Measurements from ENCODE around the gene SAMD13.

Gene SAMD13

GRCh38 chr1:84379138-84379916 is 77.8 kb downstream of the SAMD13 start:
- in situ Hi-C loops (cut with MboI; ENCODE audit: low sequenced_read_pairs, unreplicated experiment), result no loop called here
- no peak for DNase-seq (ENCODE audit: low spot score)

GRCh38 chr1:84379917-84380180 is 78.3 kb downstream of the SAMD13 start:
- DNase-seq (ENCODE audit: low spot score), result no peak
- TF ChIP-seq CTCF (IDR thresholded peaks at IDR 0.05; ENCODE audit: borderline replicate concordance, control extremely low read depth, extremely low read depth, insufficient read depth, missing control alignments), result no peak
- in situ Hi-C loops (cut with MboI; ENCODE audit: low sequenced_read_pairs, unreplicated experiment), result no loop called here

More at GRCh38 chr1:84379138-84379916, 77.8 kb downstream of the SAMD13 start:
- TF ChIP-seq CTCF (IDR thresholded peaks at IDR 0.05; ENCODE audit: borderline replicate concordance, control extremely low read depth, extremely low read depth, insufficient read depth, missing control alignments), result no peak

GRCh38 chr1:84382127-84382526 is 80.6 kb downstream of the SAMD13 start:
- no peak for DNase-seq (ENCODE audit: low spot score)
- no peak for TF ChIP-seq CTCF (IDR thresholded peaks at IDR 0.05; ENCODE audit: borderline replicate concordance, control extremely low read depth, extremely low read depth, insufficient read depth, missing control alignments)
- in situ Hi-C loops (cut with MboI; ENCODE audit: low sequenced_read_pairs, unreplicated experiment), result no loop called here

GRCh38 chr1:84385347-84385746 is 83.8 kb downstream of the SAMD13 start:
- TF ChIP-seq CTCF (IDR thresholded peaks at IDR 0.05; ENCODE audit: borderline replicate concordance, control extremely low read depth, extremely low read depth, insufficient read depth, missing control alignments), result no peak
- DNase-seq (ENCODE audit: low spot score), result no peak
- in situ Hi-C loops (cut with MboI; ENCODE audit: low sequenced_read_pairs, unreplicated experiment), result no loop called here

- no peak for TF ChIP-seq CTCF (IDR thresholded peaks at IDR 0.05; ENCODE audit: borderline replicate concordance, control extremely low read depth, extremely low read depth, insufficient read depth, missing control alignments)
- DNase-seq (ENCODE audit: low spot score), result no peak
- in situ Hi-C loops (cut with MboI; ENCODE audit: low sequenced_read_pairs, unreplicated experiment), result no loop called here
These were observed 85.4 kb downstream of the SAMD13 start for GRCh38 chr1:84386716-84387479.

- TF ChIP-seq CTCF (IDR thresholded peaks at IDR 0.05; ENCODE audit: borderline replicate concordance, control extremely low read depth, extremely low read depth, insufficient read depth, missing control alignments), result no peak
- no peak for DNase-seq (ENCODE audit: low spot score)
- in situ Hi-C loops (cut with MboI; ENCODE audit: low sequenced_read_pairs, unreplicated experiment), result no loop called here
These were observed 86.1 kb downstream of the SAMD13 start for GRCh38 chr1:84387480-84388163.

Measured in GM13976 (cell line).